ENCODE measurements around the gene ZNF692. TPM values are rescaled to one million over a fixed set of nuclear protein-coding genes. Genes with fewer than 3 reads are reported as not detected.

ZNF692 gene
- total and polyA plus RNA-seq, 2 donors (not counting 3 experiments of a cell fraction or from before 2014, with no cell fraction given), result 32.6 to 36.6 TPM

DNA sequence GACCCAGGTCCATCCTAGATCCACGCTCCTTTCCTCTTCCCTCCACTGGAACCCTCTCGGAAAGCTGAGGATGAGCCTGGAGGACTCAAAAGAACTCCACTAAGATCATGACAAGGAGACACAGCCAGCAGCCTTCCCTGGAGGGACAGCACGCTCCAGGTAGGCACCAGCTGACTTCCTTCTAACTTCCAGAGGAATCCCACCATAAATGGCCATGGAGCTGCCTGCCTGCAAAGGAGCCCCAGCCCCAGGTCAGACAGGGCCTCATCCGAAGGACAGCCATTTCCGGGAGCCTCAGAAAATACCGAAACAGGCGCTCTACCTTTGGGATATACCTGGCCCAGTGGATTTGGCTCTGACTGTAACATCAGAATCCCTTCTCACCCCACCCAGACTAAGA is 37.2 kb downstream of the ZNF692 start:
- Histone ChIP-seq H3K4me3 (replicated peaks in 1 of 3; ENCODE audit: insufficient read depth in 1 of 3, low read depth in 1 of 3, low read length in 3 of 3) (no peak overlapping the region), H3K9ac (replicated peaks; ENCODE audit: extremely low read depth, insufficient read depth, low read length) (no peak overlapping the region), H3K27me3 (ENCODE audit: control insufficient read depth in 2 of 2, insufficient read depth in 2 of 2, low read length in 2 of 2) (no peaks in the 10 kb centered on the region), H3K79me2 (ENCODE audit: control insufficient read depth, insufficient read depth, low read length) (peaks cover 59% of the 10 kb centered on the region), H3K36me3 (ENCODE audit: control insufficient read depth in 2 of 2, extremely low read depth in 1 of 2, insufficient read depth in 2 of 2, low read length in 2 of 2) (peaks cover 4 to 22% of the 10 kb centered on the region in 2 experiments), H3K9me3 (replicated peaks; ENCODE audit: control insufficient read depth, insufficient read depth, low read length) (no peaks in the 10 kb centered on the region), H3K27ac (ENCODE audit: insufficient read depth, low read depth, low read length) (no peak overlapping the region), H3K4me2 (ENCODE audit: insufficient read depth, low read length) (no peak overlapping the region), H2AFZ (ENCODE audit: low read depth, low read length) (no peak overlapping the region), H4K20me1 (replicated peaks; ENCODE audit: control insufficient read depth, extremely low read depth, insufficient read depth, low read length) (no peaks in the 10 kb centered on the region), H3K9me1 (replicated peaks; ENCODE audit: control insufficient read depth, extremely low read depth, insufficient read depth, low read length) (no peaks in the 10 kb centered on the region), H3K4me1 (ENCODE audit: control insufficient read depth, extremely low read depth, insufficient read depth, low read length) (peaks cover 29% of the 10 kb centered on the region)
- no TSS peak for BruUV-seq (replicated peaks)
- dilution Hi-C loops (cut with MboI; ENCODE audit: extremely low pct_ligation_motif_present, low sequenced_read_pairs), result no loop called here
- DNase-seq (ENCODE audit: low read depth, low spot score) (no peak), FAIRE-seq (no peak)
- ChIA-PET CTCF (interaction anchor here (1.3 kb wide), 1 partner anchor 202 kb away, joined by 3 read pairs; no protein-coding TSS in a partner anchor), POLR2A (no interaction called here)
- TF ChIP-seq GATA2 (IDR thresholded peaks at IDR 0.05; ENCODE audit: insufficient read depth, insufficient read length, low read depth, low read length) (no peak), MYC (IDR thresholded peaks at IDR 0.05; ENCODE audit: low read depth, low read length) (no peak), EZH2 (IDR thresholded peaks at IDR 0.05; ENCODE audit: borderline replicate concordance, low read depth, low read length, severe bottlenecking) (no peak), POLR2AphosphoS5 (IDR thresholded peaks at IDR 0.05; ENCODE audit: insufficient read depth, low read depth, low read length) (no peak), JUN (IDR thresholded peaks at IDR 0.05; ENCODE audit: borderline replicate concordance, insufficient read depth, insufficient read length, low read depth) (no peak), POLR2A (IDR thresholded peaks at IDR 0.05; ENCODE audit: low read depth, low read length) (no peak), FOS (IDR thresholded peaks at IDR 0.05; ENCODE audit: borderline replicate concordance, insufficient read depth, low read length) (no peak)
- TF ChIP-seq, protein P1, sequence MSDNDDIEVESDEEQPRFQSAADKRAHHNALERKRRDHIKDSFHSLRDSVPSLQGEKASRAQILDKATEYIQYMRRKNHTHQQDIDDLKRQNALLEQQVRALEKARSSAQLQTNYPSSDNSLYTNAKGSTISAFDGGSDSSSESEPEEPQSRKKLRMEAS (IDR thresholded peaks at IDR 0.05; ENCODE audit: insufficient read depth, insufficient read length), result no peak
- TF ChIP-seq, protein P2, sequence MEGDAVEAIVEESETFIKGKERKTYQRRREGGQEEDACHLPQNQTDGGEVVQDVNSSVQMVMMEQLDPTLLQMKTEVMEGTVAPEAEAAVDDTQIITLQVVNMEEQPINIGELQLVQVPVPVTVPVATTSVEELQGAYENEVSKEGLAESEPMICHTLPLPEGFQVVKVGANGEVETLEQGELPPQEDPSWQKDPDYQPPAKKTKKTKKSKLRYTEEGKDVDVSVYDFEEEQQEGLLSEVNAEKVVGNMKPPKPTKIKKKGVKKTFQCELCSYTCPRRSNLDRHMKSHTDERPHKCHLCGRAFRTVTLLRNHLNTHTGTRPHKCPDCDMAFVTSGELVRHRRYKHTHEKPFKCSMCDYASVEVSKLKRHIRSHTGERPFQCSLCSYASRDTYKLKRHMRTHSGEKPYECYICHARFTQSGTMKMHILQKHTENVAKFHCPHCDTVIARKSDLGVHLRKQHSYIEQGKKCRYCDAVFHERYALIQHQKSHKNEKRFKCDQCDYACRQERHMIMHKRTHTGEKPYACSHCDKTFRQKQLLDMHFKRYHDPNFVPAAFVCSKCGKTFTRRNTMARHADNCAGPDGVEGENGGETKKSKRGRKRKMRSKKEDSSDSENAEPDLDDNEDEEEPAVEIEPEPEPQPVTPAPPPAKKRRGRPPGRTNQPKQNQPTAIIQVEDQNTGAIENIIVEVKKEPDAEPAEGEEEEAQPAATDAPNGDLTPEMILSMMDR (IDR thresholded peaks at IDR 0.05; ENCODE audit: extremely low read depth in 1 of 2, insufficient read depth in 1 of 2, low read depth in 1 of 2, low read length in 2 of 2), result no peak
- intact Hi-C loops (cut with micrococcal nuclease), result no loop called here
